ENCODE data around the gene KCTD5.

Gene KCTD5

DNA sequence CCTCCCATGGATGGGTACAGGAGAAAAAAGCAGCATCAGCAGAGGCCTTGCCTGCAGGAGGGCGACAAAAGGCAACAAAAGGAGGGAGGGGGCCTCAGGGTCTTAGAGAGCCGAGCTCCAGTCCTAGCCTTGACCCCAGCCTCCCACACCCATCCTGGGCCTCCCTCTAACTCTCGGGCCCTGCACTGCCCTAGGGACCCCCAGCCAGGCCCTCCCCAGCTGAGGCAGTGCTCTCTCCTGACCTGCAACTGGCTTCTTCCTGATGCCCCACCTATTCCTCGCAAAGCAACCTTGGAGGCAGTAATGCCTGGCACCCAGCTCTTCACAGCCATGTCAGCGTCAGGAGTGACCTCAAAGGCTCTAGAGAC, 54.9 kb downstream of the KCTD5 start:
- no peak for FAIRE-seq
- DNase-seq (ENCODE audit: insufficient read length, low spot score) = no peak
- no peak for TF ChIP-seq CTCF (IDR thresholded peaks at IDR 0.05; ENCODE audit: insufficient read depth, missing control alignments)

DNA sequence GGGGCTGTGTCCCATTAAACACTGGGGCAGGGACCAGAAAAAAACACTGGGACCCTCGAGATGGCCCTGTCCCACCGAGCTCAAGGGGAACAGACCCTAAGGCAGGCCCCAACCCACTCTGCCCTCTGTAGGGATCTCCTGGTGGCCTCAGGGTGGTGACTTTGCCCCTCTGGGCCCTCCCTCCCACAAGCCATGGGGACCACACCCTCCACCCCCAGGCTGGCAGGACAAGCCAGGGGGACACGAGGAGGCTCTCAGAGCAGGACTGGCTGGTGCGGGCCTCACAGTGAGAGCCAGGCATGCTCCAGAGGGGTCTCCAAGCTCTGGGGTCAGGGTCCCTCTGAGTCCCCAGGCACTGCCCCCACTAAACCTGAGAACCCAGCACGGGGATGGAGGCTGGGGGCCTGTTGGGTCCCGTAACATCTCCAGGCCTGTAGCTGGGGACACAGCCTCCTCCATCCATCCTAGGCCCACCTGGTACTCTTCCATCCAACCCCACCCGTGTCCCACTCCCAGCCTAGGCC, 55.6 kb downstream of the KCTD5 start:
- FAIRE-seq (no peak), DNase-seq (ENCODE audit: insufficient read length, low spot score) (no peak)
- TF ChIP-seq CTCF (IDR thresholded peaks at IDR 0.05; ENCODE audit: insufficient read depth, missing control alignments) = no peak

- FAIRE-seq (no peak), DNase-seq (ENCODE audit: insufficient read length, low spot score) (no peak)
- no peak for TF ChIP-seq CTCF (IDR thresholded peaks at IDR 0.05; ENCODE audit: insufficient read depth, missing control alignments)
Measured at GRCh38 chr16:2738615-2739014, 56.3 kb downstream of the KCTD5 start.

GRCh38 chr16:2739625-2740430, 57.5 kb downstream of the KCTD5 start:
- DNase-seq (ENCODE audit: insufficient read length, low spot score) (no peak), FAIRE-seq (no peak)
- no peak for TF ChIP-seq CTCF (IDR thresholded peaks at IDR 0.05; ENCODE audit: insufficient read depth, missing control alignments)

DNA sequence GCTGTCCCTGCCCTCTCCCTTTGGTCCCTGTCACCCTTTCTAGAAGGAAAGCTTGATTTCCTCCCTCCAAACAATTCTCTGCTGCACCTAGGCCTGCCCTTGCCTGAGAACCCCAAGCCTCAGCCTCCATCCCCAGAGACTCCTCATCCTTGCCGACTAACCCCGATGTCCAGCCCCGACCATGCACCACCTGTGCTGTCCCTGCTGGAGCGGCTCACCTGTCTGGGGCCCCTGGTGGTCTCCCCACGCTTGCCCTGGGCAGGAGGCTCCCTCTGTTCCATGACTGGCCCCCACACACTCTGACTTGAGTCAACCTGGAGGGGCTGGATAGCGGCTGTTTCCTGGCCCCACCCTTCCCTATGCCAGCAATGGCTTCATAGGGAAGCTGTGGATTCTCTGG, 58.2 kb downstream of the KCTD5 start:
- FAIRE-seq = no peak

GRCh38 chr16:2741168-2741567, 58.8 kb downstream of the KCTD5 start:
- no peak for TF ChIP-seq CTCF (IDR thresholded peaks at IDR 0.05; ENCODE audit: insufficient read depth, missing control alignments)
- no peak for DNase-seq (ENCODE audit: insufficient read length, low spot score)
- no peak for FAIRE-seq

More for the DNA sequence above, 58.2 kb downstream of the KCTD5 start:
- no peak for TF ChIP-seq CTCF (IDR thresholded peaks at IDR 0.05; ENCODE audit: insufficient read depth, missing control alignments)
- no peak for DNase-seq (ENCODE audit: insufficient read length, low spot score)

GRCh38 chr16:2742323-2743006, 60.1 kb downstream of the KCTD5 start:
- FAIRE-seq (no peak), DNase-seq (ENCODE audit: insufficient read length, low spot score) (no peak)
- TF ChIP-seq CTCF (IDR thresholded peaks at IDR 0.05; ENCODE audit: insufficient read depth, missing control alignments) = no peak
